ENCODE measurements around the gene PRKAB2.
"Not testable (repeated sequence)": the region's sequence is repeated elsewhere in the genome, so short reads cannot be mapped to it uniquely, and the experiment has no call there.

The PRKAB2 gene

GRCh38 chr1:147114353-147114752, 57.9 kb downstream of the PRKAB2 start:
- peak; percentile 78 for TF ChIP-seq JUND (IDR thresholded peaks at IDR 0.05; ENCODE audit: low read depth)
- DNase-seq (ENCODE audit: low read depth in 1 of 2, low spot score in 1 of 2); in situ Hi-C loops (cut with HindIII; ENCODE audit: low pct_unique_long_range_greater_than_20kb, low sequenced_read_pairs): not testable (repeated sequence)

GRCh38 chr1:147111381-147112130, 60.7 kb downstream of the PRKAB2 start:
- DNase-seq (ENCODE audit: low read depth in 1 of 2, low spot score in 1 of 2) = no peak
- in situ Hi-C loops (cut with HindIII; ENCODE audit: low pct_unique_long_range_greater_than_20kb, low sequenced_read_pairs) = no loop called here
- TF ChIP-seq JUND (IDR thresholded peaks at IDR 0.05; ENCODE audit: low read depth) = no peak

- no peak for DNase-seq (ENCODE audit: low read depth in 1 of 2, low spot score in 1 of 2)
- in situ Hi-C loops (cut with HindIII; ENCODE audit: low pct_unique_long_range_greater_than_20kb, low sequenced_read_pairs) = no loop called here
- no peak for TF ChIP-seq JUND (IDR thresholded peaks at IDR 0.05; ENCODE audit: low read depth)
Observed at GRCh38 chr1:147110872-147111271, 61.4 kb downstream of the PRKAB2 start.

GRCh38 chr1:147110434-147110833, 61.8 kb downstream of the PRKAB2 start:
- in situ Hi-C loops (cut with HindIII; ENCODE audit: low pct_unique_long_range_greater_than_20kb, low sequenced_read_pairs) = no loop called here
- no peak for TF ChIP-seq JUND (IDR thresholded peaks at IDR 0.05; ENCODE audit: low read depth)
- no peak for DNase-seq (ENCODE audit: low read depth in 1 of 2, low spot score in 1 of 2)

GRCh38 chr1:147109762-147110161, 62.5 kb downstream of the PRKAB2 start:
- in situ Hi-C loops (cut with HindIII; ENCODE audit: low pct_unique_long_range_greater_than_20kb, low sequenced_read_pairs) = no loop called here
- TF ChIP-seq JUND (IDR thresholded peaks at IDR 0.05; ENCODE audit: low read depth) = no peak
- peak in 1 of 2 experiments; percentile 37 for DNase-seq (ENCODE audit: low read depth in 1 of 2, low spot score in 1 of 2)

DNA sequence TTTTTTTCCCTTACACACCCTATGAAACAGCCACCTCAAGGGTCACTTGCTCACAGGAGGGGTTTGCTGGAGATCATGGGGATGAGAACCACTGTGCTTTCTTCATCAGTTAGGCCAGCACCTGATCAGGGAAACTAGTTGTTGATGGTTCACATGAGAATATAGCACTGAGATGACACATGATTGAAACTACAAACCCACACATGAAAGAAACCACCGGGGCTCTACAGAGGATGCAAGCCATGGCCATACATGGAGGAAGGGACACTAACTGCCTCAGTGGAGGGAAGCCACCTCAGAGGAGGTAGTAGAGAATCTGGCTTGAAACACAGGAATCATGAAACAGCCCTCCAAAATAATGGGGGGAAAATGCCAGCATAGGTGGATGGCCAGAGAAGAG, 63.2 kb downstream of the PRKAB2 start:
- TF ChIP-seq JUND (IDR thresholded peaks at IDR 0.05; ENCODE audit: low read depth) = no peak
- in situ Hi-C loops (cut with HindIII; ENCODE audit: low pct_unique_long_range_greater_than_20kb, low sequenced_read_pairs) = no loop called here
- no peak for DNase-seq (ENCODE audit: low read depth in 1 of 2, low spot score in 1 of 2)

DNA sequence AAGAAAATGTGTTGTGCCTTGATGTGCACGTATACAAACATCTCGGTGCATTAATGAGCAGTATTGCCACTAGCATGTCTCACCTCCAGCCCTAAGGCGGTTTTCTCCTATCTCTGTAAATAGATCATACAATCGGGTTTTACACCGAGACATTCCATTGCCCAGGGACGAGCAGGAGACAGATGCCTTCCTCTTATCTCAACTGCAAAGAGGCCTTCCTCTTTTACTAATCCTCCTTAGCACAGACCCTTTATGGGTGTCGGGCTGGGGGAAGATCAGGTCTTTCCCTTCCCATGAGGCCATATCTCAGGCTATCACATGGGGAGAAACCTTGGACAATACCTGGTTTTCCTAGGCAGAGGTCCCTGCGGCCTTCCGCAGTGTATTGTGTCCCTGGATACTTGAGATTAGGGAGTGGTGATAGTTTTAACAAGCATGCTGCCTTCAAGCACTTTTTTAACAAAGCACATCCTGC, 65.8 kb downstream of the PRKAB2 start:
- DNase-seq (ENCODE audit: low read depth in 1 of 2, low spot score in 1 of 2); in situ Hi-C loops (cut with HindIII; ENCODE audit: low pct_unique_long_range_greater_than_20kb, low sequenced_read_pairs): not testable (repeated sequence)

DNA sequence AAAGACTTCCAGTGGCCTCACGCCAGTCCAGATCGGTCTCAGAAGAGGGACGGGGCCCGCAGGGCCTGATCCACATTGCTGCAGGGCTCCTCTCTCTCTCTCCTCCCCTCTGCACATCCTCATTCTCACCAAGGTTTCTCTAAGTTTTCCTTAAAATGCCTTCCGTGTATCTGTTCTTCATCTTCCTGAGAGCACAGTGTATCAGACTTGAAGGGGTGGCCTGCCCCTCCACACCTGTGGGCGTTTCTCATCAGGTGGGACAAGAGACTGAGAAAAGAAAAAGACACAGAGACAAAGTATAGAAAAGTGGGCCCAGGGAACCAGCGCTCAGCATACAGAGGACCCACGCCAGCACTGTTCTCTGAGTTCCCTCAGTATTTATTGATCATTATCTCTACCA, 66.4 kb downstream of the PRKAB2 start:
- DNase-seq (ENCODE audit: low read depth in 1 of 2, low spot score in 1 of 2) = no peak
- in situ Hi-C loops (cut with HindIII; ENCODE audit: low pct_unique_long_range_greater_than_20kb, low sequenced_read_pairs) = no loop called here
- TF ChIP-seq JUND (IDR thresholded peaks at IDR 0.05; ENCODE audit: low read depth) = no peak

Measured in T47D (cell line).